Activated T-helper 17 cell treated with anti-CD3 and anti-CD28 coated beads, Interleukin-2, amount 50 U/mL, for 72 hours (primary cell): ENCODE results near the gene PLXDC1. TPM values are rescaled to one million over a fixed set of nuclear protein-coding genes. Genes with fewer than 3 reads are reported as not detected.
A peak's percentile ranks its signal among the peaks of the same experiment; 100 is the strongest.

Experiments used
- ATAC-seq: fragments of 150-1000 bp; cut with Tn5 transposase; replicated peaks from 2 replicates; pipeline ENCODE4 v1.10.0; 2021; ENCODE audit warnings: mild to moderate bottlenecking, moderate library complexity
- H3K27ac Mint-ChIP-seq: one replicate; pipeline ENCODE4 v1.8.0; 2022; ENCODE audit warnings: mixed read lengths
- H3K27me3 Mint-ChIP-seq: one replicate; pipeline ENCODE4 v1.8.0; 2022; ENCODE audit warnings: mixed read lengths
- H3K36me3 Mint-ChIP-seq: one replicate; pipeline ENCODE4 v1.8.0; 2022; ENCODE audit warnings: low read depth, mild to moderate bottlenecking, mixed read lengths
- H3K4me1 Mint-ChIP-seq: one replicate; pipeline ENCODE4 v1.8.0; 2022; ENCODE audit warnings: mixed read lengths
- H3K4me3 Mint-ChIP-seq: one replicate; pipeline ENCODE4 v1.8.0; 2022; ENCODE audit warnings: mild to moderate bottlenecking, mixed read lengths
- H3K9me3 Mint-ChIP-seq: one replicate; pipeline ENCODE4 v1.8.0; 2022; ENCODE audit warnings: mixed read lengths
- total RNA-seq, 2 donors: library from RNA; stranded (reverse); gene quantifications; one replicate each; pipeline ENCODE4 v1.2.3, GENCODE V29; 2022

The PLXDC1 gene
- total RNA-seq, 2 donors from 2014 or later: 0.41 to 2.1 TPM

DNA sequence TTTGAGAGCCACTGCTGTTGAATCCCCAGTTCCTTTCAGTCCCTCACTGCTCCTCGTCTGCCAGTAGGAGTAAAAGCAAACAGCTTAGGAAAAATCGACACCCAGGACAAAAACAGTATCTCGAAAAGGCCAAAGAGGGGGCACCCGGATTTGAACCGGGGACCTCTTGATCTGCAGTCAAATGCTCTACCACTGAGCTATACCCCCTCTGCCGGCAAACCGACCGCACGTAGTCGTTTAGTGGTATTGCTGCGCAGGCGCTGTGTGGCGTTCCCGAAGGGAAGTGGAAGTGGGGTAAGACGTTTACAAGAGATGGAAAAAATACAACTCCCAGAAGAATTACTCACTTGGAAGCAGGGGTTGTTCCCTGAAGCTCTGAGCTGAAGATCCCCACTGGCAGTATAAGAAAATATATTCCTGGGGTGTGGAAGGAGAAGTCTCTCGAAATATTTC is 2.2 kb upstream of the PLXDC1 start:
- H3K36me3 Mint-ChIP-seq: peaks cover 24% of the 10 kb centered on the region
- H3K4me1 Mint-ChIP-seq: peaks cover 31% of the 10 kb centered on the region
- ATAC-seq: peak; percentile 70
- no peaks in the 10 kb centered on the region for H3K9me3 Mint-ChIP-seq
- peaks cover 5% of the 10 kb centered on the region for H3K27me3 Mint-ChIP-seq
- peak overlapping the region; percentile 100 for H3K27ac Mint-ChIP-seq
- H3K4me3 Mint-ChIP-seq: peak overlapping the region; percentile 100

DNA sequence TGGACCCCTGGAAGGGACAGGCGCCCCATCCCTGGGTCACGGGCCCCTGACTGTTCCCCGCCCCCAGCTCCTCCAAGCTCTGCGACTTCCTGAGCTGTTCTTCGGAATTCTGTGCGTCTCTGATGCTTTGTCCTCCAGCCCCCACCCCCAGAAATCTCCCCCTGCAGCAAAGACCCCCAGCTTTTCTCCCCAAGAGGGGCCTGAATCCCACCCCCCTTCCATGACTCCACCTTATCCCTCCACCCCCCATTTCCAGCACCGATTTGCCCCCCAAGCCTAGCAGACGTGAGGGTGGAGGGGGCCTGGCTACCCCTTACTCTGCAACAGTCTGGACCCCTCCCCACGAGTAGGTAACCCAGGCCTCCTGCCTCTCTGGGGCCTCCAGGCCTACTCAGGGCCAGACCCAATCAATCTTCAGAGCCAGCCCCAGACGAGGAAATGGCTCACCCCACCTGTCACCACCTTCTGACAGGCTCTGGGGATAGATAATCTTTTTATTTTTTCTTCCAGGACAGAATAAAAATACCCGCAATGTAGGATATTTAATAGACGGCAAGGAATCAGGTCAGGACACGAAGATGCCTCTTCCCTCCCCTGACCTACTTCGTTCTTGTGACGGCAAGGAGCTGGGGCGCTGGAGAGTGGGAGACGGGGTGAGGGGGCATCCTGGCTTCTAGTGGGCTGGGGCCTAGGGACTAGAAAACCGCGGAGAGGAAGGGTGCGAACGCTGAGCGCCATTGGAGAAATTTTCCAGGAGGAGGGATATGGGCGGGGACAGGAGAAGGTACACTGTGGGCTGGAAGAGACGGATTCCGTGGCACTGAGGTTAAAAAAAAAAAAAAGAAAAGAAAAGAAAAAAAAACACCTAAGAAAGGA is 744 bp upstream of the PLXDC1 start:
- H3K9me3 Mint-ChIP-seq: no peaks in the 10 kb centered on the region
- H3K27me3 Mint-ChIP-seq: peaks cover 5% of the 10 kb centered on the region
- ATAC-seq: no peak
- peak overlapping the region; percentile 100 for H3K4me3 Mint-ChIP-seq
- H3K27ac Mint-ChIP-seq: peak overlapping the region; percentile 100
- peaks cover 31% of the 10 kb centered on the region for H3K4me1 Mint-ChIP-seq
- peaks cover 24% of the 10 kb centered on the region for H3K36me3 Mint-ChIP-seq

DNA sequence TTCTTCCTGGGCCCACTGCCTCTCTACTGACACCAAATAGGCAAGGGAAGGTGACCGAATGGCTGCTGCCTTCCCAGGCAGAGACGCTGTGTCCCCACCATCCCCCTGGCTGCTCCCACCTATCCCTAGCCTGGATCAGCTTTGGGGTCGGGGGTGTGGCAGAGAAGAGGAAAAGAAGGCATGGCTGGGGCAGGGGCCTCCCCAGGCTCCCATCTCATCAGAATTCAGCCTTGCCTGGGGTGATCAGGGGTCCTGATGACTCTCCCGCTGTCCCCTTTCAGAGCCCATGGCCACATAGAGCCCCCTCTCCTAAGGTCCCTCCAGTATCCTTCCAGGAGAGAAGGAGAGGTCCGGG is 665 bp downstream of the PLXDC1 start:
- no peaks in the 10 kb centered on the region for H3K9me3 Mint-ChIP-seq
- H3K4me3 Mint-ChIP-seq: peak overlapping the region; percentile 44
- no peak for ATAC-seq
- peaks cover 5% of the 10 kb centered on the region for H3K27me3 Mint-ChIP-seq
- peaks cover 31% of the 10 kb centered on the region for H3K4me1 Mint-ChIP-seq
- H3K36me3 Mint-ChIP-seq: peaks cover 24% of the 10 kb centered on the region
- H3K27ac Mint-ChIP-seq: no peak overlapping the region

DNA sequence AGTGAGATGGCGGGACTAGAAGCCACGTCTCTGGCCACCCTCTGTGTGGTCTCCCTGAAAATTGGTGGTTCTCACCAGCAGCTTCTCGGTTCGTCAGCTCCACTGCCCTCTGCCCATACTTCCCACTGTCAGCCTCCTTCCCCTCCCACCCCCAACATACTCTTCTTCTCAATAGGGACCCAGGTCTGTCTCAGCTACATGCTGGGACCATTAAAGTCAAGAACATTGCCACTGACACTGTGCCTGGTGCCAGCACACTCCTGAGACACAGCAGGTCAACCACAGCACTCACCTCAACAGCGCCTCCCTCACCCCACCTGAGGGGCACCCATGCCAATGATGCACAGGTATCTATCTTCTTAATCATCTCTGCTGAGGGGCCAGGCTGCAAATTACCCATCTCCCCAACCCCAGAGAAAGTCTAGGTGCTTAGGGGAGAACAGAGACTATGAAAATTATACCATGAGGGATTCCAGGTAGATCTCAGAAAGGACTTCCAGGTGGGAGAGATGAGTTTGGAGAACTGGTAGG is 1.3 kb downstream of the PLXDC1 start:
- H3K36me3 Mint-ChIP-seq: peaks cover 24% of the 10 kb centered on the region
- H3K4me1 Mint-ChIP-seq: peaks cover 31% of the 10 kb centered on the region
- H3K27me3 Mint-ChIP-seq: peaks cover 5% of the 10 kb centered on the region
- H3K9me3 Mint-ChIP-seq: no peaks in the 10 kb centered on the region
- no peak for ATAC-seq
- peak overlapping the region; percentile 44 for H3K4me3 Mint-ChIP-seq
- no peak overlapping the region for H3K27ac Mint-ChIP-seq

DNA sequence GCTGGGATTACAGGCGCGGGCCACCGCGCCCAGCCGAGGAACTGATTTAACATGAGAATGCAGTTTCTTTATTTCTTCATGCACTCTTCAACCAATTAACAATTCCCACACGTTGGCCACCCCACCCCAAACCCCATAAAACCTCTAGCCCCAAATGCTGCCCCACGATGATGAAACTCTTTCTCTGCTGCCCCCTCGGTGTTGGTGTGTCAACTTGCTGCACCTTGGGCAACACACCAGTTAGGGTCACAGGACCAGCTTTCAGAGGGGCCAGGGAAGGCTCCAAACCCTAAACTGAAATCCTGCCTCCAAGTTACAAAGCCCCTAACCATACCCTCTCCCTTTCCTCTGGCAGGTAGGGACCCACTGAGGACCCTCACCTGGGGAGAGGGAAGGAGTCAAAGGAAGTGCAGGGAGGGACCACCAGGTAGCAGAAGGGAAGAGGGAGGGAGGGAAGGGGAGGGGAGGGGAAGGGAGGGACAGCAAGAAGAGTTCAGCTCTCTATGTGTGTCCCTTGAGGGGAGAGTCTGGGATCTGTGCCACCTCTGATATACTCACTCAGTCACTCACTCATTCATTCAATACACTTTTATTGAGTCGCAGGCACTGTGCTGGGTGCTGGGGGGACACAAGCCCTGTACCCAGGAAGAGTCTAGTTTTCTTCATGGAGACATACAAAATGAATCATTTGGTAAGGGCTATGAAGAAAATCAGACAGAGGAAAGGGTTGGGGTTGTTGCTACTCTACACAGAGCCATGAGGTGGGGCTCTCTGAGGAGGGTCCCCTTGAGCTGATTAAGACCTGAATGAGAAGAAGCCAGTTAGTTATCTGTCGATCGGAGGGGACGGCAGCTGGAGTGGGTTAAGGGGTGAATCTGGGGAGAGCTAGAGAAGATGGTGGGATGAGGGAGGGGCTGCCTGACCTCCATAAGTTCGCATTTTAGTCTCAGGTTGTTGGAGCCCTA is 3.9 kb downstream of the PLXDC1 start:
- no peaks in the 10 kb centered on the region for H3K36me3 Mint-ChIP-seq
- ATAC-seq: no peak
- peaks cover 12% of the 10 kb centered on the region for H3K4me1 Mint-ChIP-seq

DNA sequence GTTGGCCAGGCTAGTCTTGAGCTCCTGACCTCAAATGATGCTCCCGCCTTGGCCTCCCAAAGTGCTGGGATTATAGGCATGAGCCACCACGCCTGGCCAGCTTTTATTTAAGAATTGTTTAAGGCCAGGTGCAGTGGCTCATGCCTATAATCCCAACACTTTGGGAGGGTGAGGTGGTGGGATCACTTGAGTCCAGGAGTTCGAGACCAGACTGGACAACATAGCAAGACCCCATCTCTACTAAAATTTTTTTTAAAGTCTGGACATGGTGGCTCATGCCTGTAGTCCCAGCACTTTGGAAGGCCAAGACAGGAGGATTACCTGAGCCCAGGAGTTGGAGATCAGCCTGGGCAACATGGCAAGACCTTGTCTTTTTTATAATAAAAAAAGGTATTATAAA is 5.2 kb downstream of the PLXDC1 start:
- no peaks in the 10 kb centered on the region for H3K36me3 Mint-ChIP-seq
- no peaks in the 10 kb centered on the region for H3K9me3 Mint-ChIP-seq
- H3K27me3 Mint-ChIP-seq: peaks cover 5% of the 10 kb centered on the region
- peaks cover 5% of the 10 kb centered on the region for H3K4me1 Mint-ChIP-seq
- no peak for ATAC-seq
- no peak overlapping the region for H3K4me3 Mint-ChIP-seq
- no peak overlapping the region for H3K27ac Mint-ChIP-seq

More for the DNA sequence above, 3.9 kb downstream of the PLXDC1 start:
- no peak overlapping the region for H3K27ac Mint-ChIP-seq
- H3K9me3 Mint-ChIP-seq: no peaks in the 10 kb centered on the region
- H3K27me3 Mint-ChIP-seq: peaks cover 5% of the 10 kb centered on the region
- no peak overlapping the region for H3K4me3 Mint-ChIP-seq

DNA sequence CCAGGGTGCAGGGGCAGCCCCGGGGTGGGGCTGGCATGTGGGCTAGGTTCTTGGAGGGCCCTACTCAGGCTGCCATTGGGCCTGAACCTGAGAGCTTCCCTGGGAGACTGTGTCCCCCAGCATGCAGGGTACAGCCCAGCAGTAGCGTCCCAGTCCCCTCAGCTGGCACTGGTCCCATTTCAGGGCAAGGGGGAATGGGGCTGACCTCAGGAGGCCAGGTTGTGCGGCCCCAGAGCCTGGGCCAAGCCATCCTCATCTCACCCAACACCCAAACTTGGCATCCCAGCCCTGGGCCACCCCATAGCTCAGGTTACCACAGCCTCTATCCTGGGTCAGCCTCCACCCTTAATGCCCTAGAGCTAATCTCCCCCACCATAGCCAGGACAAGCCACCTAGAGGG is 6.3 kb downstream of the PLXDC1 start:
- H3K4me1 Mint-ChIP-seq: peaks cover under 1% of the 10 kb centered on the region
- no peak for ATAC-seq
- H3K9me3 Mint-ChIP-seq: no peaks in the 10 kb centered on the region
- no peak overlapping the region for H3K4me3 Mint-ChIP-seq
- H3K36me3 Mint-ChIP-seq: no peaks in the 10 kb centered on the region
- H3K27ac Mint-ChIP-seq: no peak overlapping the region
- H3K27me3 Mint-ChIP-seq: peaks cover 1% of the 10 kb centered on the region

DNA sequence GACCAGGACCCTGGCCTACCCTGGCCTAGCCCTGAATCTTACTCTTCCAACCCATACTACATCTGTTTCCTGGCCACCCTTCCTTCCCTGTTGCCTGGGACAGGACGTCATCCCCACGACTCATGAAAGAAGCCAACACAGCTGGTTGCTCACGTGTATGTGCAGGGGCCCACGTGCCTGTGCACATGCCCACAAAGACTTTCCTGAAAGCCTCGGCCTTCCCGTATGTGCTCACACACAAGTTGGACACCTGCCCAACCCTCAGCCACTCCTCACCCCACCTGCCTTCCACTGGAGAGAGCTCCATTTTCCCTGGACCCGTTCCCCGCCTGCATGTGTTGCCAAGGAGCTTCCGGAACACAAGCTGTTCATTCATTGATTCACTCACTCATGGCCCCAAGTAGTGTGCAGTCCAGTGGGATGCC is 7.0 kb downstream of the PLXDC1 start:
- Mint-ChIP-seq H3K27ac (no peak overlapping the region), H3K4me3 (no peak overlapping the region), H3K27me3 (no peaks in the 10 kb centered on the region), H3K4me1 (no peaks in the 10 kb centered on the region), H3K36me3 (no peaks in the 10 kb centered on the region), H3K9me3 (no peaks in the 10 kb centered on the region)
- ATAC-seq: no peak

DNA sequence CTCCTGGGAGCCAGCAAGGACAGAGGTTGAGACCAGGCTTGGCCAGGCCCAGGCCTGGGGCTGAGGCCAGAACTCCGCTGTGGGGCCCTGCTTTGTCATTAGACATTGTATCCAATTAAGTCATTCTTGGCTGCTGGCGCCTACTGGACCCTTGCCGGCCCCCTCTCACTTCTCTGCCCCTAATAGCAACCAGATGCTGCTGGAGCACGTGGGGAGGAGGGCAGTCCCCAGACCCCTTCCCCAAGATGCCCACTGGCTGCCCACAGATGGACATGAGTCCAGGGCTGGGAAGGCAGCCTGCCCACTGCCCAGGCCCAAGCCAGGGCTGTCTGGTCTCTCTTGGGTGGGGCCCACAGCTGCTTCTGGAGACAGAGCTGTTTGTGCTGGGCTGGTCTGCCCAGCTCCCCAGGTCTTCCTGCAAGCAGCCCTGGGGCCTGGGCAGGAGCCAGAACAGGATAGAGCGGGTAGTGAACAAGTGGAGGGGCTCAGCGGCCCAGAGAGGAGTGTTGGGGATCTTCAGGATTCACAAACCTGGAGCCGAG is 7.8 kb downstream of the PLXDC1 start:
- H3K4me1 Mint-ChIP-seq: no peaks in the 10 kb centered on the region

DNA sequence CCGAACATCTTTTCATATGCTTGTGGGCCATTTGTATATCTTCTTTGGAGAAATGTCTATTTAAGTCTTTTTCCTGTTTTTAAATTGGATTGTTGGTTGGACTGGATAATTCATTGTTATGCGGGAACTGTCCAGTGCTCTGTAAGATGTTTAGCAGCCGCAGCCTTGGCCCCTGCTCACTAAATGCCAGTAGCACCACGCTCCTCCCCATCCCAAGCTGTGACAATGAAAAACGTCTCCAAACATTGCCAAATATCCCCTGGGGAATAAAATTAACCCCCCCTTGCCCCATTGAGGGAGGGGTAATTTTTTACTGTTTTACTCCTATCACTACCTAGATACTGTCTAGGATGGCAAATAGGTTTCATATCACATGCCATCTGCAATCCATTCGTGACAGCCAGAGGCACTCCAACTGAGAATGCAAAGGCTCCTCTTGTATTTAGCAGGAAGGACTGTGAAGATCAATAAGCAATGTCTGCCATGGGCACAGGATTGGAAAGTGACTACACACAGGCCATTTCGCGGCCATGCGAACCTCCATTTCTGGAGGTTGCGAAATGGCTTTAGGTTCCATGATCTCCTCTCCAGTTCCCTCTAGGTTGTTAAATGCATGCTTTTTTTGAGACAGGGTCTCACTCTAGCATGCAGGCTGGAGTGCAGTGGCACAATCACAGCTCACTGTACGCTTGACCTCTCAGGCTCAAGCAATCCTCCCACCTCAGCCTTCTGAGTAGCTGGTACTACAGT is 9.3 kb downstream of the PLXDC1 start:
- Mint-ChIP-seq H3K4me3 (no peak overlapping the region), H3K4me1 (no peaks in the 10 kb centered on the region), H3K9me3 (no peaks in the 10 kb centered on the region), H3K36me3 (no peaks in the 10 kb centered on the region), H3K27me3 (no peaks in the 10 kb centered on the region), H3K27ac (no peak overlapping the region)
- no peak for ATAC-seq

More for the DNA sequence above, 7.8 kb downstream of the PLXDC1 start:
- Mint-ChIP-seq H3K27me3 (no peaks in the 10 kb centered on the region), H3K4me3 (no peak overlapping the region), H3K36me3 (no peaks in the 10 kb centered on the region), H3K9me3 (no peaks in the 10 kb centered on the region), H3K27ac (no peak overlapping the region)
- ATAC-seq: no peak

DNA sequence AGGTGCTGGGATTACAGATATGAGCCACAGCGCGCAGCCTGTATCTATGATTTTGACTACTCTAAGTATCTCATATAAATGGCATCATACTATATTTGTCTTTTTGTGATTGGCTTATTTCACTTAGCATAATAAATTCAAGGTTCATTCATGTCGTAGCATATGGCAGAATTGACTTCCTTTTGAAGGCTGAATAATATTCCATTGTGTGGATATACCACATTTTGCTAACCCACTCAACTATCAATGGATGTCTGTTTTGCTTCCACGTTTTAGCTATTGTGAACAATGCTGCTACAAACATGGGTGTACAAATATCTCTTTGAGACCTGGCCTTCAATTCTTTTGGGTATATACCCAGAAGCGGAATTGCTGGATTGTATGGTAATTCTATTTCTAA is 10.1 kb downstream of the PLXDC1 start:
- no peaks in the 10 kb centered on the region for H3K4me1 Mint-ChIP-seq
- no peak for ATAC-seq
- H3K9me3 Mint-ChIP-seq: no peaks in the 10 kb centered on the region
- no peak overlapping the region for H3K27ac Mint-ChIP-seq
- no peaks in the 10 kb centered on the region for H3K36me3 Mint-ChIP-seq
- no peaks in the 10 kb centered on the region for H3K27me3 Mint-ChIP-seq
- no peak overlapping the region for H3K4me3 Mint-ChIP-seq

DNA sequence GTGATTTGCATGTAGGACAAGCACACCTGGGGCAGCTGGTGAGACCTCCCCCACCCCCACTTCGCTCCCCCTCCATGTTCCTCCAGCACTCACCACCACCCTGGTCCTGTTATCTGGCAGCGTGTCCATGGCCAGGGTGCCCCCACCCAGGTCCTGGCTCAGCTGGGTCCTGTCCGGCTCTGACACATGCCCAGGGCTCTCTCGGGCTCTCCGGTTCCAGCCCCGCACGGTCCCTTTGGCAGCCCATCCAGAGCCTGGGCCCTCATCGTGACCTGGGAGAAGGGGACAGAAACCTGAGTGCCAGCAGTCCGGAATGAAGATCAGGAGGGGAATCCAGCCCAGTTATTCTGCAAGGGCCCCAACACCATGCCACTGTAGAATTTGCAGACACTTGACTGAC is 11.9 kb downstream of the PLXDC1 start:
- H3K27me3 Mint-ChIP-seq: no peaks in the 10 kb centered on the region
- no peaks in the 10 kb centered on the region for H3K36me3 Mint-ChIP-seq
- H3K9me3 Mint-ChIP-seq: no peaks in the 10 kb centered on the region
- H3K4me3 Mint-ChIP-seq: no peak overlapping the region
- no peak overlapping the region for H3K27ac Mint-ChIP-seq
- no peak for ATAC-seq
- no peaks in the 10 kb centered on the region for H3K4me1 Mint-ChIP-seq

DNA sequence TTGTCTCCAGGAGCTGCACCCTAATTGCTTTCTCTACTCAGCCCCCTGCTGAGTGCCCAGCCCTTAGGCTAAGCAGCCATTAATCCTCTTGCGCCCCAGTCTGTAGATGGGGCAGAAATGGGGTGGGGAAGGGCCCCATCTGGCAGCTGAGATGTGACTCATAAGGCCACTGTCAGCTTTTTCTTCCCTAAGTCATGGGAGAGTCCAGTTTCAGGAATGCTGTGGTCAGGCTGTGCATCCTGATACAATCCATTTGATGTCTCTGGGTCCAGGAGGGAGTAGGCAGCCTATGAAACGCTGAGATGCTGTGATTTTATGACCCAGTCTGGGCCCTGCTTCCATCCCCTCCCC is 12.3 kb downstream of the PLXDC1 start:
- no peak overlapping the region for H3K27ac Mint-ChIP-seq
- H3K4me3 Mint-ChIP-seq: no peak overlapping the region
- no peaks in the 10 kb centered on the region for H3K36me3 Mint-ChIP-seq
- ATAC-seq: no peak
- no peaks in the 10 kb centered on the region for H3K4me1 Mint-ChIP-seq
- H3K9me3 Mint-ChIP-seq: no peaks in the 10 kb centered on the region
- H3K27me3 Mint-ChIP-seq: no peaks in the 10 kb centered on the region
